ENCODE results near the gene SLC24A1.
"Not testable (repeated sequence)": the region's sequence is repeated elsewhere in the genome, so short reads cannot be mapped to it uniquely, and the experiment has no call there.

The SLC24A1 gene

DNA sequence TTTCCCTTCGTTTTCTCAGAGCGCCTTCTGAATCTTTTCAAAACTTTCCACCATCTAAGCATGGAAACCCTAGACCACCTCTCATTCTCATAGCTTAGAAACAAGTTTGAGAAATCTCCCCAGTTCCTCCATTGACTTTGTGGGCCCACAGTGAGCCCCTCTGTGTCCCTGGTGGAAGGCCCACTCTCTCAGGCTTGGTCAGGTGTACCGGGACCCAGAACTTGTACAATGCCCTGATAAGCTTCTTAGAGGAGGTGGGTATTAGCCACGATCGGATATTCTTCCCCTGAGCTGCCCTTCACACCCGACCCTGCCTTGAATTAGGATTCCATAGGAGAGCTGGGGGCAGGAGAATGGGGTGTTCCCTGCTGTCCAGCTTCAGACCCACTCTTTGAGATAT is at the start of gene SLC24A1:
Gene SLC24A1, plus strand, starts transcription at position 301 of the 400 bp plus-strand sequence. CDS start 2,143 bp downstream, outside the sequence.
- no peak for DNase-seq

DNA sequence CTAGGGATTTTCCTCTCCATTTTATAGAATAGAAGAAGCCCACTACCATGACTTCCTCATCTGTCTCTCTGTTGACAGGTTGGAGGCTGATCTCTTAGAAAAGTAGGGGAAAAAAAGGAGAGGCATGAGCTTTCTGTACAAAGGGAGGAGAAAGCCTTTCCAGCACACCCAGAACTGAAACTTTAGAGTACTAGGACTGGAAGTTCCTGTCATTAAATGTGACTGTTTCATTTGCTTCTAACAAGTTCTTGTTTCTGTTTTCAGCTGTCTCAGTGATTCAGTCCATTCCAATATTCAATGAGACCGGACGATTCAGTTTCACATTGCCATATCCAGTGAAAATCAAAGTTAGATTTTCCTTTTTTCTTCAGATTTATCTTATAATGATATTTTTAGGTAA is 49.8 kb upstream of the SLC24A1 start:
- no peak for DNase-seq

DNA sequence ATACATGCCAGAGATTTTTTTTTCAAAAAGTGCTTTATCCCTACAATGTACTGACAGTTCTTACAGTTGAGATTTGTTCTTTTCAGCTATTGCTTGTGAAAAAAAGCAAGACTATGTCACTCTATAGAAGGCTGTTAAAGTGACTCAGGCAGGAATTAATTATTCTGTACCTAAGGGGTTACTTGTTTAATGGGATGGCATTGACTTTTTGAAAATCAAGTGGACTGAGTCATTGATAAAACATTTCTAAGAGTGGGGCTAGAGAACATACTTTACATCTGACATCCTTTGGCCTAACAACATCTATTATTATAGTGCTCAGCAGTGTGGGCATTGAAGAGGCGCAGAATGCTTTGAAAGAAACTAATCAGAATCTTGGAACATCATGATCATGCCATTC is 45.1 kb upstream of the SLC24A1 start:
- DNase-seq, result no peak

DNA sequence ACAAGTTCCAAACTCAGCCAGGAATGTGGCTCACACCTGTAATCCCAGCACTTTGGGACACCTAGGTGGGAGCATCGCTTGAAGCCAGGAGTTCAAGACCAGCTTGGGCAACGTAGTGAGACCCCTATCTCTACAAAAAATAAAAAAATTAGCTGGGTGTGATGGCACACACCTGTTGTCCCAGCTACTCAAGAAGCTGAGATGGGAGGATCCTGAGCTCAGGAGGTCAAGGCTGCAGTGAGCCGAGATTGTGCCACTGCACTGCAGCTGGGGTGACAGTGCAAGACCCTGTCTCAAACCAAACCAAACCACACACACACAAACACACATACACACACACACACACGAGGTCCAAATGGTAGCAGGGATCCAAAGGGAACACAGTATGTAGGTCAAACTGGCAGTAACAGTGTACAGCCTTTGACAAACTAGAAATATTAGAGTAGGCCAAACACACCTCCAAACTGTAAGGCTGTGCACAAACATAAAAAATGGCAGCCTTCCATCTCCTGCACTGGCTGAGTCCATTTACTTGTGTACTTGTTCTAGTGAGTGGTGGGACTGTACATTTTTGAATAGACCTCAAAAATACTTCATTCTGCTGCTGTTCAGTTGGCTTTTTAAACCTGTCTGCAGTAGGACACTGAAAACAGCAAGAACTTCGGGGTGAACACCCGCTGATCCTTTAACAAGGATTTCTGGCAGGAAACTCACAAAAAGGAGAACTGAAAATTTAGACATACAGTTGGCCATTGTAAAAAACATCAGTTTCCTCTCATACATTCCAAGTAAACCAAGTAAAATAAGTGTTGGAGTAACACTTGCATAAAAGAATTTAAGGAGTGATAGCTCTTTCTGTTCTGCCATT is 44.4 kb upstream of the SLC24A1 start:
- DNase-seq, result no peak

DNA sequence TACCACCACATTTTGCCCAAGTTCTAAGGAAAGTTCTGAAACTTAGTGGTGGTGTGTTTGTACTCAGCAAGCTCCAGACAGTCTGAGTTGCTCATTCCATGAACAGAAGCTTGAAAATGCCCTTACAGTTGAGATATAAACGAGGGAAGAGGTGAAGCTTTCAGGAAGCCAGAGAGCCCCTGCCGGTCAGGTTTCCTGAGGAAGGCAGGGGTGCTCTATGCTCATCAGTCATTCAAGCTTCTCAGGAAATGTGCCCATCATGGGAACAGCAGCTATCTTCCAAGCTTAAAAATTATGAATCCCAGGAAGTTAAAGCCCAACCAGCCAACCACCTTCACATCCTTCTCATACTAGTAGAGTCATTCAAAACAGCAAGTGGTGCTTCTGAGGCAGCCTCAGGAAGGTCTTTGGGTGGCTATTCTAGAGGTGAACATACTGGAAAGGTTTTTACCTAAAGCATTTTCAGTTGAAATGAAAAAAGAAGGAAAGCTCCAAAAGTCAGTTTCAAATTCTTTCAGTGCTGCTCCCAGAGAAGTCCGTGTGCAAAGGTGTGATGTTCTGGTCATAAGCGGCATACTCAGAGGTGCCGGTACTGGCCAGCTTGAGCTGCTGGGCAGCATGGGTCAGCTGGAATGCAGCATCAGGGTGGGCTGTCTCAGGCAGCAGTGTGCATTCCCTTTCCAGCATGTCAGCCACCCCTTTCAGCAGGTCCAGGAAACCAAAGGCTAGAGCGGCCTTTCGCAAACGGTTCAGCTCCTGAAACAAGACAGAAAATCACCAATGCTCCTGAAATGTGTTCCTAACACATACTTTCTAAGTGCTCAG is 42.6 kb upstream of the SLC24A1 start:
- no peak for DNase-seq

DNA sequence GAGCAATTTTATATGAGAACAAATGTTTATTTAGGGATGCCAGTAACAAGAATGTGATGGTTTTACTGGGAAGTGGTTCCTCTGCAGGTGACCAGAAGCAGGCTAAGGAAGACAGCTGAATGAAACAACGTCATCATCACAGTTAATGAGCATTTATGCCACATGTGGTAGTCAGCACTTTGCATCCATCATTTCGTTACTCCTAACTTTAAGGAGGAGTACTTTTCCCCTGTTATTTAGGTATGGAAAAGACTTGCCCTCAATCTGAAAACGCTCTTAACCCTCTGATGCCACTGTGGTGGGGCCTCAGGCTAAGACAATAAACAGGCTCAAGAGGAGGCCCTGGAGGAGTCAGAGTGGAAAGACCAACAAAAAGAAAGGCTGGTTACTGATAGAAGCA is 42.0 kb upstream of the SLC24A1 start:
- DNase-seq, result no peak

DNA sequence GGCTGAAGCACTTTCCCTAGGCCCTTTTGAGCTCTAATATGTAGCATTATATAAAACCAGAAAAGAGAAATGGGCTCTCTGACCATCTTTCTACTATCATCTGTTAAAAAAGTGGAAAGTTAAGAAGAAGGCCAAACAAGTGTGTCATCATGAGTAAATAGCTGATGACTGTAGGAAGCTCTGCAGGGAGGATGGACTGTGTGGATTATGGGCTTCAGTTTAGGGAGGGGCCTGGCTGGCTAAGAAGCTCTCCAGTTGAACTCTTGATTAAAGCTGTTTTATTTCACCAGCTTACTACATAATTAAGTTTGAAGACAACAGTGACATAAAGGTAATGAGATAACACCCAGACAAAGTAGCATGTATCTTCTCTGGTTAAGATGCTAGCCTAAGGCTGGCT is 41.5 kb upstream of the SLC24A1 start:
- DNase-seq, result no peak

DNA sequence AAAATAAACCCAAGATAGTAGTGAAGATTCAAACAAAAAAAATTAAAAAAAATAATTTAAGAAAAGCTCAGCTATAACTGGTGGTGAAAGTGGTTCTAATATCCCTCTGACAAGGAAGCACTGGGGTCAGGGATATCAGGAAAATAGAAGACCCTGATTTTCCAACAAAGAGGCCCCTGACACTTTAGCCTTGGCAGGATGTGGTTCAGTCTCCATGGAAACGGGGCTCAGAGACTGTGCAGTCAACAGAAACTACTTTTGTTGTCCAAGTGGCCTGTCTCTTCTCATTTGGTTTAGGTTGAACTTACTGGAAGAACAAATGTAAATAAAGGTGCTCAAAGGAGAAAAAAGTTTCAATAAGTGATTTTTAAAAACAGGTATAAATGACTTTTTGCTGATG is 38.0 kb upstream of the SLC24A1 start:
- DNase-seq, result peak in 2 of 4 experiments; percentile 3 to 15

DNA sequence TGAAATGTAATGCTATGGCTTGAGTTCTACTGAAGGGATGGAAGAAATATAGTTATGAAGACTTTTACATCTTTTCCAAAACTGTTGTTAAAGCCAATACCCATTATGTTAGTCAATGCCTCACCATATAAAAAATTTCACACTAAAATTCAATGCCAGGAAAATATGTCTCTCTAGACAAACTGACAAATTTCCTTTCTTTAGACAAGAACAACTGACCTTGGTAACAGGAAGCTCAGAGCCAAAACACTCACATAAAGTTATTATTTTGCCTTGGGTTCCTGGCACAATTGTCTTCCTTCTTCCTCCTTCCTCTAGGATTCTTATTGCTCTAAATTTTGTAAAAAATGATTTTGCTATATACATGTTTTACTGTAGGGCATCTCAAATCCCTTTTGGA is 37.5 kb upstream of the SLC24A1 start:
- no peak for DNase-seq

DNA sequence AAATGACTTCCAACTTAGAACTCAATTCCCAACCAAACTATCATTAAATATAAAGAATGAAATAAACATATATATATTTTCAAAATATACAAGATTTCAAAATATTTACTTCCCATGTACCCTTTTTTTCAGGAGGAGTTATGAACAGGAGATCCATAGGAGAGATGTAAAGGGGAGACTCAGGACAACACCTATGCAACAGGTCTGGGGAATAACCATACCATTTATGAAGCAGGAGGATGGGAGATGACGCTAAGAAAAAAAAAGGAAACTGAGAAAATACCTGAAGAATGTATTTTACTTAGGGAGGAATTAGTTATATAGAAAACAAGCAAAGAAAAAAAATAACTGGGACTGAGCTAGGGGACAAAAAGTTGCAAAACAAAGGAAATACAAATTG is 34.6 kb upstream of the SLC24A1 start:
- no peak for DNase-seq

DNA sequence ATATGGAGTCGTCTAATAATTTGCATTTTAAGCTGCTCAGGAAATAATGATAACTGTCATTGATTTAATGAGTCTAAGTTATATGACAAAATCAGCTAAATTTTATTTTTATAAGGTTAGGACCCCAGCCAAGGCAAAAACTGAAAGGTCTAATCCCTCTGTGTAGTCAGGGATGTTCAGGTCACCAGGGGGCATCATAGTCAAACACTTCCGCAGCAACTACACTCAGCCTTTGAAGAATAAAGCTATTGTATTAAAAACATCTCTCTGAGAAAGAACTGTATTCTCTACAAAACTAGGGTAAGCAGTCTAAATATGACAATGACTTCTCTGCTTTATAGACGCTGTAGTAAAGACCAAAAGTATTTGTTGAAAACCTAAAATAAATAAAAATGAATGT is 25.8 kb upstream of the SLC24A1 start:
- no peak for DNase-seq

DNA sequence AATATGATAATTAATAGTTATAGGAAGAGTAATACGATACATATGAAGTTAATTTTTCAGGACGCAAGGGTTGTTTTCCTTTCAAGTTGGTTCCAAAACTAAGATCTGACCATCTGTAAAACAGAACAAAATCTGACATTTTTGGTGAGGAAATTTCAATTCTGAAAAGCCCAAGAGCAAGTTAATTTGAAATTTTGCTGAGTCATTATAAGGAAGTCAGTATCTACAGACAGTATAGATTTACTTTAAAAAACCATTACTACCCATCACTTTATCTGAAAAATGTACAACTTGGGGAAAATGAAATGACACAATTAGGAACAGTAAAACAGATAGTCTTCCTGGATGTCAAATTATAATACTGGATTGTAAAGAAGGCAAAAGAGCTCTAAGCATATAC is 23.3 kb upstream of the SLC24A1 start:
- no peak for DNase-seq

DNA sequence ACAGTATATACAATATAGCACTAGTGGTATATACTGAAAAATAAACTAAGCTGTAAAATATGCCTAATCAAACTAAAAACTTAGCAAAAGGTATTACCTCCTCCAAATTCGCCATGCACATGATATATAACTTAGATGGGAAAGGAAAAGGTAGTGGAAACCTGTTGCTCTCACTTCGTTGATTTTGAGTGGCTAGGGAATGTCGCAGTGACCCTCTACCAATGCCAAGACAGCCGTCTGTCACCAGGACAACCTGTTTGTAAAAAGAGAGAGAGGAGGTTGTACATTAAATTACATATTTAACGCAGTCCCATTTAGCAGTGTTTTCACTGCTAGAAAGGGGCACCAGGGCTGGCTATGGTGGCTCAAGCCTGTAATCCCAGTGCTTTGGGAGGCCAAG is 22.1 kb upstream of the SLC24A1 start:
- no peak for DNase-seq

DNA sequence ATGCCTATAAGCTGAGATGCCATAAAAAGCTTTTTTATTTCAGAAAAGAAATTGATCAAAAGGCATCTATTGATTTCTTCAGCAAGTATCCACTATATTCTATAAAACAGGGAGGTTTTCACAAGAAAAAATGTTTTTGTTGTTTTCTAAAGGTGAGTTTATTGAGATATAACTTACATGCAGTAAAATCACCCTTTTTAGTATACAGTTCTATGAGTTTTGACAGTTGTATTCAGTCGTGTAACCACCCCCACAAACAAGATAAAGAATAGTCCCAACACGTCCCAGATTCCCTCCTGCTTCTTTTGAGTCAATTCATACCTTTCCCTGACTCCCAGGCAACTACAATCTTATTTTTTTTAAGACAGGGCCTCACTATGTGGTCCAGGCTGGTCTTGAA is 18.6 kb upstream of the SLC24A1 start:
- no peak for DNase-seq

DNA sequence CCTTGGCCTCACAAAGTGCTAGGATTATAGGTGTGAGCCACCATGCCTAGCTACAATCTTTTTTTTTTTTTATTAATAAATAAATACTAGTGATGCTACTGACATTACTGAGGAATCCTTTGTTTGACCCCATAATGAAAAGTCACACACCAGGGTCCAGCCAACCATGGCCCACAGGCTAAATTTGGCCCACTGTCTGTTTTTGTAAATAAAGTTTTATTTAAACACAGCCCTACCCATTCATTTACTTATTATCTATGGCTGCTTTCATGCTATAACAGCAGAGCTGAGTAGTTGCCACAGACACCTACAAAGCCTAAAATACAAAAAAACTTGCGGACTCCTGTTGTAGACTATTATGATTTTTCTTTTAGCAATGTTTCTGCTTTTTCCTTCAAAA is 18.2 kb upstream of the SLC24A1 start:
- DNase-seq, result no peak

DNA sequence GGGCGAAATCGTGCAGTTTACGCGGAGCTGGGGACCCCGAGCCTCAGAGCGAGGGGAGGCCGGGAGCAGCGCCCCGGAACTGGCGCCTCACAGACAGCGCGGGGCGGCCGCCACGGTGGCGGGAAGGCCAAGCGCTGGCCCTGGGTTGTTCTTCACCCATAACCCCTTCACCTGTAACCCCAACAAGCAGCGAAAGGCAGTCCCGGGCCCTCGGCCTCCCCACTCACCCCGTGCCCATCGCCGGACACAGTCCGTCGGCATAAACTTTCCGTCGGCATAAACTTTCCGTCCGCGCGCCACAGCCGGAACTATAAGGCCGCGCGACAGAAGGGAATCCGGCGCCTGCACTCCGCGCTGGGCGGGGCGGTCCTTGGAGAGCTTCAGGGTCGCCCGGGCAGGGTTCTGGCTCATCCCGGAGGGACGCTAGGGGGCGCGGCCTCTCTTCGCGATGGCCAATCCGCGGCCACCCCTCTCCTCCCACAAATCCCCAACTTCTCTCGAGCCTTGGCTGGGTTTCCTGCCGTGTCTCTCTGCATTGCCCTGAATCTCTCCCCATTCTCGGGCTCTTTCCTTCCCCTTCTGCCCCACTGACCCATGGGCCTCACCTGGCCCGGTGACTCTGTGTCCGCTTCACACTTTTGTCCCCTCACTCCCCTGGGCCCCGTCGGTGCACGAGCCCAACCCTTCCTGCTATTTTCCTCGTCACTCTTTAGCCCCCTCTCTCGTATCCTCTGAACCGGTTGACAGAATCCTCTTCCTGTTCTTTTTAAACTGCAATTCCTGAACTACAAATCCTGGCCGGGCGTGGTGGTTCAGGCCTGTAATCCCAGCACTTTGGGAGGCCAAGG is 10.6 kb upstream of the SLC24A1 start, which contains the start of gene INTS14:
Gene INTS14, minus strand, starts transcription at position 261 of the 848 bp plus-strand sequence. CDS start 3,751 bp downstream, outside the sequence.
- DNase-seq, result peak; percentile 81 to 90 (median 84)

DNA sequence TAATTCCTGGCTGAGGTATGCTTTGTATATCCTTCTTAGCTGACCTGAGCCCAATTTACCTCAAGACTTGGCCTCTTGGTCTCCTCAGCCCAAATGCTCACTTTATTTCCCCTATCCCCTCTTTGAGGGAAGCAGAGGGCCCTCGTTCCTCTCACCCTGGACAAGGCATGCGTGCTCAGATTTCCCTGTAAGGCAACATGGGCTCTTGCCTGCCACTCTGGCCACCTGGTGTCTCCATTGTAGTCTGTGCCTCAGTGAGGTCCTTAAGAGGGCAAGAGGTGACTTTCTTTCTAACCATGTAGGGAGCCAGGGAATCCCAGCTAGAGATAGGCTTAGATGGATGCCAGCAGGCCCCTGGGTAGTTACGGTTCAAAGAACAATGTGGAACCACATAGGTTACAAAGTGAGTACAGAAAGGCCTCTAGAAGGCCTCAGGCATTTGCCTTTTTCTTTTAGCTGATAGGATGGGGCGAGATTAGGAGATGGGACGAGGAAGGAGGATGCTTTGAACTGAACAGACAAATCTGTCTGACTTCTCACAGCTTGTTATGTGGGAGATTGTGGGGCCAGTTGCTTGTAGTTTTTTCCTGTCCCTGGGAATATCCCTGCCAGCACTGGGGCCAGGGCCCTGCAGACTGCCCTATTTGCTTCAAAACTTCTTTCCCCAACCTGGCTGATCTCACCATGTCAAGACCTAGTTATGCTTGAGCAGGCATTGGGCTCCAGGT is 9.7 kb upstream of the SLC24A1 start:
- no peak for DNase-seq

DNA sequence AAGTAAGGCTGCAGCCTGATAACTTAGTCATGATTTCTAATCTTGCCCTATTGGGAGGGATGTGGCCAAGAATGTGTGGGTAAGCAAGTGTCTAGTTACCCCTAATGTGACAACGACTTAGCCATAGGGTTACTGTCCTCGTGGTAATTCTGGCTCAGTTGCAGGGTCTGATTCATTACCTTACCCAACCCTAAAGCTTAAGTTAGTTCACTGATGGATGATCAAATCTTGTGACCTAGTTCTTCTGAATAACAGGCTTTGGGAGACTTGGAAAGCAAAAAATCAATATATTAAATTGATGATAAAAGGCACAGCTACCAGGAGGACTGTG is 9.2 kb upstream of the SLC24A1 start:
- no peak for DNase-seq

DNA sequence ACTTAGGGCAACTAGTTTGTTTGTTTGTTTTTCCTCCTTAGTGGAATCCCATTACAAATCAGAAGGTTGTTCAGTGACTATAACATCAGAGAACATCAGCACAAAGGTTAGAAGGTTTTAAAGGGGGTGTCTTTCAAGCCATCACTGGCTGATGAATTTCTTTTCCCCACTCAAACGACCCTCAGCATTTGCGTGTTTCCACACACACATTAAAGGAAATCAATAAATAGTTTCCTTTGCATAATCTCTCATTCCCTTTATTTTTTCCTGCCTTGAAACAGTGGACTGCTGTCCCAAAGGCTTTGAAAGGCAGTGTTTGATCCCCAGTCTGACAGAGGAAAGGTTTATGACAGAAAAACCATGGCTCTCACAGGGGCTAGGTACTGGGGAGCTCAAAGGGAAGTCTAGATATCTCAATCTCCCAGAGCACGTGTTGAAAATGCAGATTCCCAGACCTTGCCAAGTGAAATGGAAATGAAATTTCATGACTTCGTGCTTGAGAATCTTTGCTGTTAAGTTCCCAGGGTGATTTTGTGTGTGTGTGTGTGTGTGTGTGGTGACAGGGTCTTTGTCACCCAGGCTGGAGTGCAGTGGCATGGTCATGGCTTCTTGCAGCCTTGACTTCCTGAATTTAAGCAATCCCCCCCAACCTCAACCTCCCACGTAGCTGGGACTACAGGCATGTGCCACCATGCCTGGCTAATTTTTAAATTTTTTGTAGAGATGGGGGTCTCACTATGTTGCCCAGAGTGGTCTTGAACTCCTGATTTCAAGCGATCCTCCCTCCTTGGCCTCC is 8.6 kb upstream of the SLC24A1 start:
- no peak for DNase-seq

DNA sequence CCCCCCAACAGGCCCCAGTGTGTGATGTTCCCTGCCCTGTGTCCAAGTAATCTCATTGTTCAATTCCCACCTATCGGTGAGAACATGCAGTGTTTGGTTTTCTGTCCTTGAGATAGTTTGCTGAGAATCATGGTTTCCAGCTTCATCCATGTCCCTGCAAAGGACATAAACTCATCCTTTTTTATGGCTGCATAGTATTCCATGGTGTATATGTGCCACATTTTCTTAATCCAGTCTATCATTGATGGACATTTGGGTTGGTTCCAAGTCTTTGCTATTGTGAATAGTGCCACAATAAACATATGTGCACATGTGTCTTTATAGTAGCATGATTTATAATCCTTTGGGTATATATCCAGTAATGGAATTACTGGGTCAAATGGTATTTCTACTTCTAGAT is 5.9 kb upstream of the SLC24A1 start:
- not testable (repeated sequence) for DNase-seq

DNA sequence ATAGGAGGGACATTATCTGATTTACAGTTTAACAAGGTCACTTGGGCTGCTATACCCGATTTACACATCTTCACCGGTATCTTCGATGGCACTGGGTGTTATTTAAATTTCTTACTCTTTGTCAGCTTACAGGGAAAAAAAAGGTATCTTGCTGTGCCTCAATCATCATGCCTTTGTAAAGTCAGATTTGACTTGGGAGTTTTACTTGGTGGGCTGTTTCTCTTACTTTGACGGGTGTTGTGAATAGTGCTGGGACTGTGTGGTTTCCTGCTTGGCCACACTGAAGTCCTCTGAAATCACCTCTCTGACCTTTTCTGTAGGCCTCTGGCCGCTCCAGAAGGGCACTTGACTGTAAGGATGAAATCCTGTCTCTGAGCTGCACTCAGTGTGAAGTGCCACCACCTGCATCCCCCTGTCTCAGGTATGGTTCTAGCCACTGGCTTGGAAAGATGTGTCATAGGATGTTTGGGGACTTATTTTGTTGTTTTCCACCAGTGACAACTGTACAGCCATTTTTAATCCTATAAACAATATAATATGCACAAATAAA is 3.1 kb upstream of the SLC24A1 start:
- DNase-seq, result no peak
